Measurements from ENCODE around the gene CCDC170.

CCDC170 gene

DNA sequence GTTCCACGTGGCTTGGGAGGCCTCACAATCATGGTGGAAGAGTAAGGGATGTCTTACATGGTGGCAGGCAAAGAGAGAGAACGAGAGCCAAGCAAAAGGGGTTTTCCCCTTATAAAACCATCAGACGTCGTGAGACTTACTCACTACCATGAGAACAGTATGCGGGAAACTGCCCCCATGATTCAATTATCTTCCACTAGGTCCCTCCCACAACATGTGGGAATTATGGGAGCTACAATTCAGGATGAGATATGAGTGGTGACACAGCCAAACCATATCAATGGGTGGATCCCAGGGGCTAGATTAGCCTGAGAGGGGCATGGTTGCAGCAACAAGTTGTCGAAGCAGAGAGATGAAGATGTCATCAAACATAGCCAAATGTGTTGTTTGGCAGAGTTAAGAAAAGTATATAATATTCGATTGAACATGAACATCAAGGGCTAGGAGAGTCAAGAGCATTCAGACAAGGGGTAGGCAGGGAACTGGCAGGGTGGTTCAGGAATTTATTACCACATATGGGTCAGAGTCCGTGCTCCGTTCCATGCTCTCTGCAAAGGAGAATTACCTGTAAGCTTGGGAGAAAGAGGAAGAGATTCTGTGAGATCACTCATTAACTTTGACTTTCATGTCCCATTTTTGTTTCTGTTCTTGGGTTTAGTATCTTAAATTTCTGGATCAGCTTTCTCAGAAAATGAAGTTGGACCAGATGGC, 98.8 kb downstream of the CCDC170 start:
- DNase-seq (ENCODE audit: low spot score) = no peak
- in situ Hi-C loops (cut with MboI; ENCODE audit: low pct_unique_long_range_greater_than_20kb, low sequenced_read_pairs, unreplicated experiment) = no loop called here
- TF ChIP-seq, protein P1, sequence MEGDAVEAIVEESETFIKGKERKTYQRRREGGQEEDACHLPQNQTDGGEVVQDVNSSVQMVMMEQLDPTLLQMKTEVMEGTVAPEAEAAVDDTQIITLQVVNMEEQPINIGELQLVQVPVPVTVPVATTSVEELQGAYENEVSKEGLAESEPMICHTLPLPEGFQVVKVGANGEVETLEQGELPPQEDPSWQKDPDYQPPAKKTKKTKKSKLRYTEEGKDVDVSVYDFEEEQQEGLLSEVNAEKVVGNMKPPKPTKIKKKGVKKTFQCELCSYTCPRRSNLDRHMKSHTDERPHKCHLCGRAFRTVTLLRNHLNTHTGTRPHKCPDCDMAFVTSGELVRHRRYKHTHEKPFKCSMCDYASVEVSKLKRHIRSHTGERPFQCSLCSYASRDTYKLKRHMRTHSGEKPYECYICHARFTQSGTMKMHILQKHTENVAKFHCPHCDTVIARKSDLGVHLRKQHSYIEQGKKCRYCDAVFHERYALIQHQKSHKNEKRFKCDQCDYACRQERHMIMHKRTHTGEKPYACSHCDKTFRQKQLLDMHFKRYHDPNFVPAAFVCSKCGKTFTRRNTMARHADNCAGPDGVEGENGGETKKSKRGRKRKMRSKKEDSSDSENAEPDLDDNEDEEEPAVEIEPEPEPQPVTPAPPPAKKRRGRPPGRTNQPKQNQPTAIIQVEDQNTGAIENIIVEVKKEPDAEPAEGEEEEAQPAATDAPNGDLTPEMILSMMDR (IDR thresholded peaks at IDR 0.05; ENCODE audit: extremely low read depth, insufficient read depth, missing control alignments) = no peak

DNA sequence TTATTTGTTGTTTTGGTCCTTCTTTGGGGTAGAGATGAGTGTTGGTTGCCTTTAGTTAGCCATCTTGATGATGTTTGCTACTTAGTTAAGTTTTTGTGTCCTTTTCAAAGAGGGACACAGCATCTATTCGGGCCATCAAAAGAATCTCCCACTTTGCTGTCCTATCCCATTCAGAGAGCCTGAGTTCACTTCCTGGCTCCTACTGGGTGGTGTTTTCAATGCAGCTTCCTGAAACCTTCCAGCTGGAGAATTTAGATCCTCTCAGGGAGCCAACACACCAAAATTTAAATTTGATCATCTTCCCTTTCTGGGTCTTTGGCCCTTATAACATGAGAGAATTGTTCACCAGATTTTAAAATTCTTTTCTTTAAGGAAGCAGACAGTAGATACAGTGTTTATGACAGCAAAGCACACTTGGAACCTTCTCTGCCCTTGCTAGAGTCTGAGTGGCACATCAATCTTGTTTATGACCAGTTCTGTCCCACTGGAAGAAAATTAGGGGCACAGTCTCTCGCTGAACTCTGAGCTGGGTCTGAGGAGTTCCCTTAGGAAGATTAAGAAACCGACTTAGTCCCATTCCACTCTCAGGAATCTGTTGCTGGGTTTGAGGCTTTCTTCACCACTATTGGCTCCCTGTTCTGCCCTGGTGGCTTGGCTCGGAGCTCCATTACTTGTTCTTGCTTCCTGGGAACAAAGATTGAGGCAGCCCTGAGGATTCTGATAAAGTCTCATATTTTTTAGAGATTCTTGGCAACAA, 115.5 kb downstream of the CCDC170 start:
- DNase-seq (ENCODE audit: low spot score) = no peak
- TF ChIP-seq, protein P1 (IDR thresholded peaks at IDR 0.05; ENCODE audit: extremely low read depth, insufficient read depth, missing control alignments) = no peak
- in situ Hi-C loops (cut with MboI; ENCODE audit: low pct_unique_long_range_greater_than_20kb, low sequenced_read_pairs, unreplicated experiment) = no loop called here

DNA sequence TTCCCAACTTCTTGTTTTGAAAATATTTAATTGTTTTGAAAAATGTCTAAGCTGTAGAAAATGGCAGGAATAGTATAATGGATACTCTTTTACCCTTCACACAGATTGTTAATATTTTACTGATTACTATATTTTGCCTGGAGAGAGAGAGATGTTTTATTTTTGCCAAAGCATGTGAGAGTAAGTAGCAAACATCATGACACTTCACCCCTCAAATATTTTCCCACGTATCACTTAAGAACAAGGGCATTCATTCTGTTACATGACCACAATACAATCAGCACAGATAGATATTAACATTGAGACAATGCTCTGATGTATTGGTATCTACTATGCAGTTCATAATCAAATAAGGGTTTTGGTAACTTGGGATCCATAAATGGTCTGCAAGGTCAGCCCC, 116.5 kb downstream of the CCDC170 start:
- TF ChIP-seq, protein P1 (IDR thresholded peaks at IDR 0.05; ENCODE audit: extremely low read depth, insufficient read depth, missing control alignments) = no peak
- DNase-seq (ENCODE audit: low spot score) = no peak
- in situ Hi-C loops (cut with MboI; ENCODE audit: low pct_unique_long_range_greater_than_20kb, low sequenced_read_pairs, unreplicated experiment) = no loop called here

DNA sequence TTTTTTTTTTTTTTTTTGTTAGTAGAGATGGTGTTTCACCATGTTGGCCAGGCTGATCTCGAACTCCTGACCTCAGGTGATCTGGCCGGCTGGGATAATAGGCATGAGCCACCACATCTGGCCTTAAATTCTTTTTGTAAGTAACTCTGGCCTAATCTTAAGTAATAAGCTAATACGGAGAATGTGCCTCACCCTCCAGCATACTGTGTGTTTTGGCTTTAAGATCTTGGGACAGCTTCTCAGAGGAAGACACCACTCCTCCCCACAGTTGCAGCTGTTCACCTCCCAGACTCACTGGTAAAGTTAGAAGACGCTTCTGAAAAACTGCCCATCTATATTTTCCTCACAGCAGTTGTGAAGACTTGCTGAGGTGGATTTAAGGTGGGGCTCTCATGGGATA, 120.8 kb downstream of the CCDC170 start:
- DNase-seq (ENCODE audit: low spot score) = no peak
- TF ChIP-seq, protein P1 (IDR thresholded peaks at IDR 0.05; ENCODE audit: extremely low read depth, insufficient read depth, missing control alignments) = no peak
- in situ Hi-C loops (cut with MboI; ENCODE audit: low pct_unique_long_range_greater_than_20kb, low sequenced_read_pairs, unreplicated experiment) = no loop called here

DNA sequence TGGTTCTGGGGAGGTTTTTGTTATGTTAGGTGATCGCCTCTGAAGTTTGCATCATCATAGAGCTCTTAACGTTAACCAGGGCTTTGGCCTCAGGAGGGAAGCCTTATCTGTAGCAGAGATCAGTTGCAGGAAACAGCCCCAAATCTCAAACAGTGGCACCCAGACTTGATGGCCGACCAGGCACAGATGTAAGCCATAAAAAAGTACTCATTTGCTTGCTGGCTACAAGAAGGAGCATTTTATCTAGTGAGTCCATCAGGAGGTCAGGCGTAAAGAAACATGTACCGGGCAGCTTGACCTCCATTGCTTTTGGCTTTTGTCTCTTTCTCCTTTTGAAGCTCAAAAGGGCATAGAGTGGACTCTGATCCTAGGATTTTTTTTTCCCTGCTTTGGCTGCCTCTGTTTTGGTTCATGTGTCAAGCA, 122.3 kb downstream of the CCDC170 start:
- TF ChIP-seq, protein P1 (IDR thresholded peaks at IDR 0.05; ENCODE audit: extremely low read depth, insufficient read depth, missing control alignments) = no peak

DNA sequence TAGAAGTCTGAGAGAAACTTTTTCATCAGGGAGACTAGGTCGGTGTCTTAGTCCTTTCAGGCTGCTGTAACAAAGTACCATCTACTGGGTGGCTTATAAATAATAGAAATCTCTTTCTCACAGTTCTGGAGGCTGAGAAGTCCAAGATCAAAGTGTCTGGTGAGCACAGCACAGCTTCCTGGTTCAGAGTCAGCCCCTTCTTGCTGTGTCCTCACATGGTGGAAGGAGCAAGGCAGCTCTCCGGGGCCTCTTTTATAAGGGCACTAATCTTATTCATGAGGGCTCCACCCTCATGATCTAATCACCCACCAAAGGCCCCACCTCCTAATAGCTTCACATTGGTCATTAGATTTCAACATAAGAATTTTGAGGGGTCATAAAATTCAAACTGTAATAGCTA, 122.8 kb downstream of the CCDC170 start:
- TF ChIP-seq, protein P1 (IDR thresholded peaks at IDR 0.05; ENCODE audit: extremely low read depth, insufficient read depth, missing control alignments) = no peak
- in situ Hi-C loops (cut with MboI; ENCODE audit: low pct_unique_long_range_greater_than_20kb, low sequenced_read_pairs, unreplicated experiment) = no loop called here
- DNase-seq (ENCODE audit: low spot score) = no peak

More for the DNA sequence above, 122.3 kb downstream of the CCDC170 start:
- in situ Hi-C loops (cut with MboI; ENCODE audit: low pct_unique_long_range_greater_than_20kb, low sequenced_read_pairs, unreplicated experiment) = no loop called here
- no peak for DNase-seq (ENCODE audit: low spot score)

Data from GM13977 (cell line).